GM18505 (cell line): ENCODE measurements around the gene HNF1B.
"Not testable (repeated sequence)": the region's sequence is repeated elsewhere in the genome, so short reads cannot be mapped to it uniquely, and the experiment has no call there.

ENCODE experiments used
- ATAC-seq: cut with Tn5 transposase; IDR thresholded peaks from one replicate; pipeline ENCODE4 v1.9.1; 2021; ENCODE audit not compliant: unreplicated experiment
- POLR2A ChIP-seq: IDR thresholded peaks from 4 replicates; pipeline ENCODE4 v1.6.1; 2011; ENCODE audit warnings: borderline replicate concordance; ENCODE audit not compliant: insufficient read depth, insufficient read length; ENCODE audit errors: extremely low read depth

Gene HNF1B

GRCh38 chr17:37696366-37696765 lies 48.5 kb downstream of the HNF1B start:
- TF ChIP-seq POLR2A, result no peak
- no peak for ATAC-seq

GRCh38 chr17:37695726-37696125 lies 49.1 kb downstream of the HNF1B start:
- TF ChIP-seq POLR2A, result no peak

GRCh38 chr17:37694734-37695133 lies 50.1 kb downstream of the HNF1B start:
- TF ChIP-seq POLR2A, result no peak
- ATAC-seq, result no peak

More at GRCh38 chr17:37695726-37696125, 49.1 kb downstream of the HNF1B start:
- no peak for ATAC-seq

- no peak for TF ChIP-seq POLR2A
- ATAC-seq, result no peak
These were observed 51.5 kb downstream of the HNF1B start for GRCh38 chr17:37693328-37693727.

- TF ChIP-seq POLR2A, result no peak
- ATAC-seq, result no peak
These were observed 53.1 kb downstream of the HNF1B start for GRCh38 chr17:37691807-37692206.

- TF ChIP-seq POLR2A, result no peak
- no peak for ATAC-seq
These were observed 55.5 kb downstream of the HNF1B start for GRCh38 chr17:37689317-37689716.

GRCh38 chr17:37683454-37683984 lies 61.3 kb downstream of the HNF1B start:
- no peak for TF ChIP-seq POLR2A

GRCh38 chr17:37682007-37682406 lies 62.9 kb downstream of the HNF1B start:
- ATAC-seq, result no peak
- no peak for TF ChIP-seq POLR2A

More at GRCh38 chr17:37683454-37683984, 61.3 kb downstream of the HNF1B start:
- no peak for ATAC-seq

- ATAC-seq, result not testable (repeated sequence)
These were observed 64.9 kb downstream of the HNF1B start for GRCh38 chr17:37679995-37680394.

- no peak for ATAC-seq
- TF ChIP-seq POLR2A, result no peak
These were observed 66.8 kb downstream of the HNF1B start for GRCh38 chr17:37678036-37678435.

GRCh38 chr17:37677021-37677420 lies 67.8 kb downstream of the HNF1B start:
- TF ChIP-seq POLR2A, result no peak
- no peak for ATAC-seq

- no peak for TF ChIP-seq POLR2A
- no peak for ATAC-seq
These were observed 68.5 kb downstream of the HNF1B start for GRCh38 chr17:37676115-37676925.

GRCh38 chr17:37674511-37674910 lies 70.3 kb downstream of the HNF1B start:
- TF ChIP-seq POLR2A, result no peak

GRCh38 chr17:37673386-37673785 lies 71.5 kb downstream of the HNF1B start:
- TF ChIP-seq POLR2A, result no peak
- ATAC-seq, result no peak

More at GRCh38 chr17:37674511-37674910, 70.3 kb downstream of the HNF1B start:
- no peak for ATAC-seq

- ATAC-seq, result no peak
- TF ChIP-seq POLR2A, result no peak
These were observed 72.2 kb downstream of the HNF1B start for GRCh38 chr17:37672548-37673078.
